Measurements from ENCODE around the gene SGPP1. TPM values are rescaled to one million over a fixed set of nuclear protein-coding genes. Genes with fewer than 3 reads are reported as not detected.

The SGPP1 gene
- total and polyA plus RNA-seq, 12 donors = 4.0 to 9.0 (median 4.7) TPM

DNA sequence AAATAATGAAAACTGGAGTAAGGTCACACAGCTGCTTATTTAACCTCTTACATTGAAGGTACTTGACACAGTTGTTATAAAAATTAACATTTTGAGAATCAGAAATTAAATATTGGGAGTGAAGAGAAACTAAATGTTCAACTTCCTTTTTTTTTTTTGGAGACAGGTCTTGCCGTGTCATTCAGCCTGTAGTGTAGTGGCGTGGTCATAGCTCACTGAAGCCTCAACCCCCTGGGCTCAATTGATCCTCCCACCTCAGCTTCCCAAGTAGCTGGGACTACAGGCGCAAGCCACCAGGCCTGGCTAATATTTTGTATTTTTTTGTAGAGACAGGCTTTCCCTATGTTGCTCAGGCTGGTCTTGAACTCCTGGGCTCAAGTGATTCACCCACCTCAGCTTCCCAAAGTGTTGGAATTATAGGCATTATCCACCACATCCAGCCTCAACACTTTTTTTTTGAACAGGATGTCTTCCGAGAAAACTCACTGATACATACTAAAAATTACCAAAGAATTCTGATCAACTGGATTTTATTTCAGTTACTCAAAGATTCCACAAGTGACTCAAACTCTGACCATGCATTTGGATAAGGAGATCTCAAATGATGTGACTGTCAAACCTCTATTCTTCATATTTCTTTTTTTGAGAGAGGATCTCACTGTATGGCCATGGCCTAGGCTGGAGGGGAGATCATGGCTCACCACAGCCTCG lies 35.4 kb downstream of the SGPP1 start:
- WGBS, 2 donors = 96 to 99% methylated on average over 5 of the region's 5 CpGs
- Histone ChIP-seq H3K9me3 (no peaks in the 10 kb centered on the region), H3K4me3 (no peak overlapping the region), H3K36me3 (peaks cover 0 to 26% (median 0%) of the 10 kb centered on the region in 9 donors), H3K27me3 (no peaks in the 10 kb centered on the region), H3K27ac (no peak overlapping the region), H3K4me1 (no peaks in the 10 kb centered on the region)
- ATAC-seq = no peak
- no peak for TF ChIP-seq CTCF (IDR thresholded peaks at IDR 0.05)
- DNase-seq = no peak
- intact Hi-C loops (cut with DNase I) = no loop called here

DNA sequence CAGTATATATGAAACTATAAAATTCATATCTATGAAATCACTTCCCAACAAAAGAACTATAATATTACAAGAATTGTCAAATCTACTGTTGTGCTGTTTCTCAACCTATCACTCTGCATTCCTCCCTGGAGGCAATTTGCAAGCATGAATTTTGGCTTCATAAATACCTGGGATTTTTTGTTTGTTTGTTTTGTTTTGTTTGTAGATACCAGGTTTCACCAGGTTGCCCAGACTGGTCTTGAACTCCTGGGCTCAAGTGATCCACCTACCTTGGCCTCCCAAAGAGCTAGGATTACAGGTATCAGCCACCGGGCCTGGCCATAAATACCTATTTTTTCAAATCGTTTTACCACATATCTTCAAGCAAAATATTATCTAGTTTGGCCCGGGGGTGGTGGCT lies 38.7 kb downstream of the SGPP1 start:
- no peak for TF ChIP-seq CTCF (IDR thresholded peaks at IDR 0.05)
- whole genome bisulfite sequencing, 2 donors = 86 to 91% methylated on average over 3 of the region's 3 CpGs
- no peaks in the 10 kb centered on the region for H3K4me1 ChIP-seq
- no peak for ATAC-seq
- H3K27me3 ChIP-seq = no peaks in the 10 kb centered on the region
- DNase-seq = no peak
- intact Hi-C loops (cut with DNase I) = no loop called here
- no peaks in the 10 kb centered on the region for H3K9me3 ChIP-seq
- no peak overlapping the region for H3K27ac ChIP-seq
- H3K36me3 ChIP-seq = peaks cover 0 to 26% (median 0%) of the 10 kb centered on the region in 9 donors
- no peak overlapping the region for H3K4me3 ChIP-seq

DNA sequence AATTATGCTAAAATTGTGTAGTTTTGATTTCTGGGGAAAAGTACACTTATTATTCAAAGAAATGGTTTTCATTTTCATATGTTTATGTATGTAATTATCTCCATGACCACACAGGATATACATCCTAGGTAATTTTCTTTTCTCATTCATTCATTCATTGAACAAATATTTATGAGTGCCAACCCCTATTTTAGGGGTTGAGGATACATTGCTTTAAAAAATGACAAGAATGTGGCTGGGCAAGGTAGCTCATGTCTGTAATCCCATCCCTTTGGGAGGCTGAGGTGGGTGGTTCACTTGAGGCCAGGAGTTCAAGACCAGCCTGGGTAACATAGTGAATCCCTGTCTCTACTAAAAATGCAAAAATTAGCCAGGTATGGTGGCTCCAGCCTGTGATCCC lies 40.9 kb downstream of the SGPP1 start:
- H3K4me1 ChIP-seq = no peaks in the 10 kb centered on the region
- H3K27ac ChIP-seq = no peak overlapping the region
- DNase-seq (no peak), ATAC-seq (no peak)
- no peak for TF ChIP-seq CTCF (IDR thresholded peaks at IDR 0.05)
- no peaks in the 10 kb centered on the region for H3K27me3 ChIP-seq
- intact Hi-C loops (cut with DNase I) = no loop called here
- H3K4me3 ChIP-seq = no peak overlapping the region
- H3K36me3 ChIP-seq = peaks cover 0 to 26% (median 0%) of the 10 kb centered on the region in 9 donors
- H3K9me3 ChIP-seq = no peaks in the 10 kb centered on the region

- DNase-seq = no peak
- H3K4me1 ChIP-seq = no peaks in the 10 kb centered on the region
- no peaks in the 10 kb centered on the region for H3K9me3 ChIP-seq
- 98 to 100% methylated on average over 1 of the region's 1 CpG for WGBS, 2 donors
- H3K4me3 ChIP-seq = no peak overlapping the region
- H3K27me3 ChIP-seq = no peaks in the 10 kb centered on the region
- no peak overlapping the region for H3K27ac ChIP-seq
- H3K36me3 ChIP-seq = peaks cover 0 to 35% (median 0%) of the 10 kb centered on the region in 9 donors
- intact Hi-C loops (cut with DNase I) = no loop called here
- TF ChIP-seq CTCF (IDR thresholded peaks at IDR 0.05) = no peak
- ATAC-seq = no peak
These were observed 42.5 kb downstream of the SGPP1 start for GRCh38 chr14:63685401-63685800.

Measured in heart right ventricle (tissue), 16 donors.